HUDEP-2 (cell line): ENCODE data around the gene TNS3.
A peak's percentile ranks its signal among the peaks of the same experiment; 100 is the strongest.
"Not testable (repeated sequence)": the region's sequence is repeated elsewhere in the genome, so short reads cannot be mapped to it uniquely, and the experiment has no call there.

Source experiments
- DNase-seq, 76 experiments: peaks; one replicate each; lab custom pipeline; 2025; ENCODE audit not compliant: unreplicated experiment in 76 of 76; lab: John Stamatoyannopoulos, UW

Gene TNS3

DNA sequence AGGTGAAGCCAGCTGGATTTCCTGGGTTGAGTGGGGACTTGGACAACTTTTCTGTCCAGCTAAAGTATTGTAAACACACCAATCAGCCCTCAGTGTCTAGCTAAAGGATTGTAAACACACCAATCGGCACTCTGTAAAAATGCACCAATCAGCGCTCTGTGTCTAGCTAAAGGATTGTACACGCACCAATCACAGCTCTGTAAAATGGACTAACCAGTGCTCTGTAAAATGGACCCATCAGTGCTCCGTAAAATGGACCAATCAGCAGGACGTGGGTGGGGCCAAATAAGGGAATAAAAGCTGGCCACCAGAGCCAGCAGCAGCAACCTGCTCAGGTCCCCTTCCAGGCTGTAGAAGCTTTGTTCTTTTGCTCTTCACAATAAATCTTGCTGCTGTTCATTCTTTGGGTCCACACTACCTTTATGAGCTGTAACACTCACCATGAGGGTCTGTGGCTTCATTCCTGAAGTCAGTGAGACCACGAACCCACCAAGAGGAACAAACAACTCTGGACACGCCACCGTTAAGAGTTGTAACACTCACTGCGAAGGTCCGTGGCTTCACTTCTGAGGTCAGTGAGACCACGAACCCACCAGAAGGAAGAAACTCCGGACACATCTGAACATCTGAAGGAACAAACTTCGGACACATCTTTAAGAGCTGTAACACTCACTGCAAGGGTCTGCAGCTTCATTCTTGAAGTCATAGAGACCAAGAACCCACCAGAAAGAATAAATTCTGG, 21.8 kb upstream of the TNS3 start:
- DNase-seq, result not testable (repeated sequence)

DNA sequence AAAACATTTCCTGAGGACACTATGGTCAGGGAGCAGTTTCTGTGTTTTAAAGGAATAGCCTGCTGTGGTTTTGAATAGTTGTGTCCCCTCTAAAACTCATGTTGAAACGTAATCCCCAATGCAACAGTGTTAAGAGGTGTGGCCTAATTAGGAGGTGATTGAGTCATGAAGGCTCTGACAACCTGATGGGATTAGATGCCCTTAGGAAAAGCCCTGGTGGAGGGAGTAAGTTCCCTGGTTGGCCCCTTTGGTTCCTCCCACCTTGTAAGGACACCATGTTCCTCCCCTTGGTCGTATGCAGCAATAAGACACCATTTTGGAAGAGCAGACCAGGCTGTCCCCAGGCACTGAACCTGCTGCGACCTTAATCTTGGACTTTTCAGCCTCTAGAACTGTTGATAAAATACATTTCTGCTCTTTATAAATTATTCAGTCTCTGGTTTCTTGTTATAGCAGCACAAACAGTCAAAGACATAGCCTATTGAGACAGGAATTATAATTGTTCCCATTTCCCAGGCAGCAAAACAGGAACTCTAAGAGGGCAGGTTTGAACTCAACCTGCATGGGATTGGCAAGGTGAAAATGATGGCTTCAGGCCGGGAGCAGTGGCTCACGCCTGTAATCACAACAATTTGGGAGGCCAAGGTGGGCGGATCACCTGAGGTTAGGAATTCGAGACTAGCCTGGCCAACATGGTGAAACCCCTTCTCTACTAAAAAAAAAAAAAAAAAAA, 20.5 kb upstream of the TNS3 start:
- DNase-seq, result no peak

DNA sequence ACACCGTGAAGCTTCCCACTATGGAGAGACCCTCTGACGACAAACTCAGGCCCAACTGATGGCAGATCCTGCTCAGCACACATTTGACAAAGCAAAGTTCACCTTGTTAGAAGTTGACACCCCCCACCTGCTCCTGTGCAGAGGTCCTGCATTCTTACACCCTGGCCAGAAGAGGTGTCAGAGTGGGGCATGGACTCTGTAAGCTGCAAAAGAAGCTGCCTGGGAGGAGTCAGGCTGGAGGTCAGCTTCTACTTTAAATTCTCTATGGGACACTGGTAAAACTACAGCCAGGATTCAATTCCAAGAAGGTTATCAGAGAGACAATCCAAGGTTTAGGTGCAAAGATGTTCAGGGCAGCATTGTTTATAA, 20.0 kb upstream of the TNS3 start:
- DNase-seq, result no peak

DNA sequence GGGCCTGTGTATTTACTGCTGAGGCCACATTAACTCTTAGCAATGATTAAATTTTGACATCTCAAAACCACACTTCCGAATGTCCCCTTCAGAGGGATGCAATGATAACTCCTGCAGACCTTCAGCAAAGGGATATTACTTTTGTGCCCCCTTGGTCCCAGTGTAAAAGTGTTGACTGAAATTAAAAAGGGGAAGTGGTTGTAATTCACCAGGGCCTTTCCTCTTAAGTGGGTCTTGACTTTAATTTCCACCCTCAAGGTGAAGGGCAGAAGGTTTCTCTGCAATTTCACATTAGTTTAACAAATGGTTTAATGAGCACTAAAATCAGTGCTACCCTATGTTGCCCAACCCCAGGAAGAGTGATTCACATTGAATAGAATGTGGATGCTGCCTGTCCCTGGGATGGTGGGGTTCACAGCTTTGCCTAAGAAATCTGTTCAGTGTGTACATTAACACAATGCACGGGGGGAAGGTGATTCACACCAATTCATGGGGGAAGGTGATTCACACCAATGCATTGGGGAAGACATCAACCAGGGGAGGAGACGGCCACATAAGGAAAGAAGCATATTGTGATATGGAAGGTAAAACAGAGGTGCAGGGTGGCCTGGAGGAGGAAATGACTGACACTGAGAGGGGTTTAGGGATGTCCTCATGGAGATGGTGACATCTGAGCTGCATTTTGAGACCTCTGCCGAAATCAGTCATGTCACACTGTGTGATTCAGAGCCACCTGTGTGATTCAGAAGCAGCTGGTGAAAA, 19.4 kb upstream of the TNS3 start:
- DNase-seq, result no peak

DNA sequence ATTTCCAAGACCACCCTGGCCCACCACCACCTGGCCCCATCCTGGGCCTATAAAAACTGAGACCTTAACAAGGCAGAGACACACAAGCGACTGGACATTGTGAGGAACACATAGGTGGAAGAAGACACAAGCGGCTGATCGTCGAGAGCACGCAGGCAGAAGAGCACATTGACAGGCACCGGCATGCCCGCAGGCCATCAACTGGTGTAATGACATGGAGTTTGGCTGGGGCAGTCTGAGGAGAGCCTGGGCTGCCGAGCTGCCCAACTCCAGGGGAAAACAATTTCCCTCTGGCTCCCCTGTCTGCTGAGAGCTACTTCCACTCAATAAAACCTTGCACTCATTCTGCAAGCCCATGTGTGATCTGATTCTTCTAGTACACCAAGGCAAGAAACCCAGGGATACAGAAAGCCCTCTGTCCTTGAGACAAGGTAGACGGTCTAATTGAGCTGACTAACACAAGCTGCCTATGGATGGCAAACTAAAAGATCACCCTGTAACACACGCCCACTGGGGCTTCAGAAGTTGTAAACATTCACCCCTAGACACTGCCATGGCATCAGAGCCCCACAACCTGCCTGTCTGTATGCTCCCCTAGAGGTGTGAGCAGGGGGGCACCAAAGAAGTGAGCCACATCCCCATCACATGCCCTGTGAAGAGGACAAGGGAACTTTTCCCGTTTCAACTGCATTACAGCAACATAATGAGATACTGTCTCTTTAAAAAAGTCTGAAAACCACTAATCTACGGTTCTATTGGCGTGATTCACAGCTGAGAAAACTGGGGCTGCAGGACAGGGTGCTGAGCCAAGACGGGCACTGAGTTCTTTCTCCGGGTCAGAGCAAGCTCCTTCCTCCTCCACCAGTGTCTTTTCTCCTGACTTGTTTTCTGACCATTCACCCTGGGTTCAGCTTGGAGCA, 18.5 kb upstream of the TNS3 start:
- no peak for DNase-seq

DNA sequence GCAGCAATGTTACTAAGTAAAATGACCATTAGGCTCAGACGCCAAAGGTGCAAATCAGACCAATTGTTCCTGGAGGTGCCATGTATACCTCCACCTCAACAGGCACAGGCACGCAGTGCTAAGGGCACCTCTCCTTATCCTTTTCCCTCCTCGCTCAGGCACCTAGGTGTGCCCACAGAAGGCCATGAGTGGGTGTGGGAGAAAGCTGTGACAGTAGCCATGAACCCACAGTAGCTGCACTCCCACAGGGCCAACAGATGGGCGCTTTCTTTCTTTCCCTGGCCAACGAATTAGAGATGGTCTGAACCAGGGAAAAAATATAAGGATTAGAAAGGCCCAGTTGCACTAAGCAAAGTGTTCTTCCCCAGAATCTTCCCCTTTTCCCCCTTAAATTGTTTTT, 15.5 kb upstream of the TNS3 start:
- no peak for DNase-seq

DNA sequence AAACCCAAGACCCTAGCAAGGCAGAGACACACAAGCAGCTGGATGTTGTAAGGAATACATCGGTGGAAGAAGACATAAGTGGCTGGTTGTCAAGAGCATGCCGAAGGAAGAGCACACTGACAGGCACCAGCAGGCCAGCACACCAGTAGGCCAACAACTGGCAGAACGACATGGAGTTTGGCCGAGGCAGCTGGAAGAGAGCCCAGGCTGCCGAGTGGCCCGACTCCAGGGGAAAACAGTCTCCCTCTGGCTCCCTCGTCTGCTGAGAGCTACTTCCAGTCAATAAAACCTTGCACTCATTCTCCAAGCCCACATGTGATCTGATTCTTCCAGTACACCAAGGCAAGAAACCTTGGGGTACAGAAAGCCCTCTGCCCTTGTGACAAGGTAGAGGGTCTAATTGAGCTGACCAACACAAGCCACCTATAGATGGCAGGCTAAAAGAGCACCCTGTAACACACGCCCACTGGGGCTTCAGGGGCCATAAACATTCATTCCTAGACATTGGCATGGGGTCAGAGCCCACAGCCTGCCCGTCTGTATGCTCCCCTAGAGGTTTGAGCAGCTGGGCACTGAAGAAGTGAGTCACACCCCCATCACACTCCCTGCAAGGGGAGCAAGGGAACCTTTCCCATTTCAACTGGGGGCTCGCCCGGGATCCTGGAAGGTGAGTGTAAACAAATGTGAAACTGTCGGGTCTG, 14.7 kb upstream of the TNS3 start:
- peak in 4 of 76 experiments; percentile 10 to 31 (median 20) for DNase-seq

DNA sequence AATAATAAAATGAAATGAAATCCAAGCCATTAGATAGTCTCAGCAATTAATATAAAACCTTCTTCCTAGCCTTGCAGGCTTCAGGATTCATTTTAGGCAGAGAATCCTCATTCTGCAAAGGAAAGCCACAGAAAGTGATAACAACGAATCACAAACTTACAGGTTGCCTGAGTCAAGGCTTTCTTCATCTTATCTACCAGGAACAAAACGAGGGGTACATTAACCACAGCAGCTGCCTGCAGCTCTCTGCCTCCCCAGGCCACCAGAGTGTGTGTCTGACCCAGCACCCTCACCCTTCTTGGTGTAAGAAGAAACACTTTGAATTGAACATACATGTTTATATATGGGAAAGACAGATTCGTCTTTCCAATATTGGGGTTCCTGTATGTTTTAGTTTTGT, 12.5 kb upstream of the TNS3 start:
- peak in 61 of 76 experiments; percentile 9 to 74 (median 46) for DNase-seq

DNA sequence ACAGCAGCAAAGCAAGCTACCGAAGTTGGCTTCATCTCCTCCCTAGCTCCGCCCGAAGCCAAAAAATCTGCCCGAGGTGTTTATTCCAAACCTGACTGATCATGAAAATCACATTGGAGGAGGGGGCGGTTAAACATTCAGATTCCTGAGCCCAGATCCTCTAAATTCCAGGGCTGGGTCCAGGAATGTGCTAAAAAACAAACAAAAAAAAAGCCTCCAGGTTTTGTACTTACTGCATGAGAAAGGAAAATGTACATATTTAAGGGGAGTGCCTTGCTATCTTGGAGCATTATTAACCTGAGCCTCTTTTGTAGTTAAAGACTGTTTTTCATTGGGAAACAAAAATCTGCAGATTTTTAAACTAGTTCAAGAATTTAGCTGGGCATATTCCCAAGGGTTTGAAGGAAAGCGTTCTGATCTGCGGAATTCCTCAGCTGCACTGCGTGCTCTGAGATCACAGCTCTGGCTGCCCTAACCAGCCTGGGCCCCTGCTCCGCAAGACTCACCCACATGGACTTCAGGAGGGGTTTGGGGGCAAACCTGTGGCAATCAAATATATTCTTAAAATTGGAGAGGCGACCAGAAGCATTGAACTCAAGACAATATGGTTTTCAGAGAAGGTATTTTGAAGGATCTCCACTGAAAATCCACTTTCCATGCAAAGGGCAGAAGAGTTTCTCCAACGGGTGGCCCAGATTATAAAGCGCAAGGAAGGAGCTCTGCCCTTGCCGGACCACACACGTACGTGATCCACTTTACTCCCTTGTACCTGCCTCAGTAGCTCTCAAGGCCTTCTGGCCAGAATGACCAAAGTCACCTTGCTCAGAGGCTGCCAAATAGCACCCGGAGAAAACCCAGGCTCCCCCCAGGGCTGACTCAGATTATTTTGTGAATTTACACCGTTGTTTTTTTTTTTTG, 10.0 kb upstream of the TNS3 start:
- no peak for DNase-seq

DNA sequence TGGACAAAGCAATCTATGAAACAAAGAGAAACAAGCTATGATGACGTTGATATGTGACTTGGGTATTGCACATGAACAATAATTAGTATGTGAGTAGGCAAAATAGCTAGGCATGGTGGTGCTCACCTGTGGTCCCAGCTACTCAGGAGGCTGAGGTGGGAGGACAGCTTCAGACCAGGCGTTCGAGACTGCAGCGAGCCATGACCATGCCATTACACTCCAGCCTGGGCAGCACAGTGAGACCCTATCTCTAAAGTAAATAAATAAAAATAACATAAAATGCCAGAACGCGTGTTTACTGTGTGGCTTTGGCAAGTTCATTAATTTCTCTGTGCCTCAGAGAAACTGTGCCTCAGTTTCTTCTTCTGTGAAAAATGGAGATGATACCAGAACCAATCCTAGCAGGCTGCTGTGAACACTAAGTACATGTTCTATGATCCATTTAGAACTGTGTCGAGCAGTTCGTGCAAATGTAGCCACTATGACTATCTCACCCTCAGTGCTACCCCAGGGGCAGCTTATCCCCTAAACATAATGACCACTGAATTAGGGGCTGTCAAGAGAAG, 9.3 kb upstream of the TNS3 start:
- DNase-seq, result no peak

DNA sequence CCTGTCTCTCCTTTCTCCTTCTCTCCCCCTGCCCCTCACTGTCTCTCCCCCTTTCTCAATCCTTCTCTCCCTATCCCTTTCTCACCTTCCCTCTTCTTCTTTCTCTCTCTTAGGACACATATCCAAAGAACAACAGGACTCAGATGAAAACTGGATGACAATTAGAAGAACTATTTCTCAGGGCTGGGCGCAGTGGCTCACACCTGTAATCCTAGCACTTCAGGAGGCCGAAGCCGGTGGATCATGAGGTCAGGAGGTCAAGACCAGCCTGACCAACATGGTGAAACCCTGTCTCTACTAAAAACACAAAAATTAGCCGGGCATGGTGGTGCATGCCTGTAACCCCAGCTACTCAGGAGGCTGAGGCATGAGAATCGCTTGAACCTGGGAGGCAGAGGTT, 8.3 kb upstream of the TNS3 start:
- DNase-seq, result not testable (repeated sequence)

DNA sequence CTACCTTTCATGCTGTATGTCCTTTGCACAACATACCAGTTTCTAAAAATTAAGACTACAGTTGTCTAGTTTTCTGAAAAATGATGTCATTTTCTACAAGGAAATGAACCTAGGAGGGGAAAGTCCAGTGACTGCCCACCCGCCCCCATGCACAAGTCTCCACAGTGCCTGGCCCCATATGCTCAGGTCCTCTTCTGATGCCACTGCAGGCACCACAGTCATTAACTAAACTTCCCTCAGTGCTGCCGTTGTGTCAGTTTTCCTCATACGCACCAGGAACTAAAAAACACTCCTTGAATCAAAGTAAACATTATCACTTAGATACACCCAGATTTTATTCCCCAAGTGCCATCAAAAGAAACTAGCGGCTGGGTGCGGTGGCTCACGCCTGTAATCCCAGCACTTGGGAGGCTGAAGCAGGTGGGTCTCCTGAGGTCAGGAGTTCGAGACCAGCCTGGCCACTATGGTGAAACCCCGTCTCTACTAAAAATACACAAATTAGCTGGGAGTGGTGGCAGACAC, 6.9 kb upstream of the TNS3 start:
- DNase-seq, result no peak

DNA sequence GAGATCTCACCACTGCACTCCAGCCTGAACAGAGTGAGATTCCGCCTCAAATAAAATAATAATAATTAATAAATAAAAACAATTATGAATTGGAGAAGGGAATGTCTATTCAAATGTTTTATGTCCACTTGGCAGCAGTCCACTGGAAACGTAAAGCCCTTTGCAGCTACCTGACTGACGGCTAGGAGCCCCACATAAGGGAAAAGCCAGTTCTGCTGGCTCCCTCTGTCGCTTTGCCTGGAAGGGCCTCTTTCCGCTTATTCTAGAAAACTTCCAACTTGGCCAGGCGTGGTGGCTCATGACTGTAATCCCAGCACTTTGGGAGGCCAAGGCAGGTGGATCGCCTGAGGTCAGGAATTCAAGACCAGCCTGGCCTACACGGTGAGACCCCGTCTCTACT, 6.1 kb upstream of the TNS3 start:
- no peak for DNase-seq

DNA sequence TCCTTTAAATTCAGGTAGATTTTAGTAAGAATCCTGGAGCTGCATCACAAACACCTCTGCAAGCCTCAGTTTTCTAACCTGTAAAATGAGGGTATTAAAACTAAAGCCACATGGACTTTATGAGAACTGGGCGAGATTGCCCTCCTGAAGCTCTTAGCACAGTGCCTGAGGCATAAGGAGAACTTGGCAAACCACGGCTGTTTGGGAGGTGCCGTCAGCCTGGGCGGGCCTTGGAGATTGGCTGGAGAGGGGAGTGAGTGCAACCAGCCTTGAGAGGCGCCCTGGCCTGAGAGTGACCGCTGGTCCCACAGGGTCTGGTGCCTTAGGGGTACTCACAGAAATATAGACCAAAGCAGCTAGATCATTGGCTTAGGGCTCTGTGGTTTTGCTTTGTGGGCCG, 5.4 kb upstream of the TNS3 start:
- peak in 8 of 76 experiments; percentile 5 to 38 (median 17) for DNase-seq

DNA sequence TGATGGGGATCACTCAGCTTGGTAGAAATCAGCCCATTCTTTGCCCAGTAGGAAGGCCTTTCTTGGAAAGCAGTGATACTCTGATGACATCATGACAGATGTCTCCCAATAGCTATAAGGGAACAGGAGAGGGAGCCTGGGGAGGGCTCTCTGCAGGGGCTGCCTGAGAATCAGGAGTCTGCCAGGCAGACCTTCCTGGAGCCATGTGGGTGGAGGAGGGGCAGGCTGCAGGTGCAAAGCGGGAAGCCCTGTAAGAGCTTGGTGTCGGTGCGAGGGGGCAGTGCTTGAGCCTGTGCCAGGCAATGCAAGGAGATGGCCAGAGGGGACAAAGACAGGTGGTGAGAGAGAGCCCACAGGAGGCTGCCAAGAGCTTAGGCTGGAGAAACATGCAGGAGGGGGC, 5.0 kb upstream of the TNS3 start:
- DNase-seq, result no peak

DNA sequence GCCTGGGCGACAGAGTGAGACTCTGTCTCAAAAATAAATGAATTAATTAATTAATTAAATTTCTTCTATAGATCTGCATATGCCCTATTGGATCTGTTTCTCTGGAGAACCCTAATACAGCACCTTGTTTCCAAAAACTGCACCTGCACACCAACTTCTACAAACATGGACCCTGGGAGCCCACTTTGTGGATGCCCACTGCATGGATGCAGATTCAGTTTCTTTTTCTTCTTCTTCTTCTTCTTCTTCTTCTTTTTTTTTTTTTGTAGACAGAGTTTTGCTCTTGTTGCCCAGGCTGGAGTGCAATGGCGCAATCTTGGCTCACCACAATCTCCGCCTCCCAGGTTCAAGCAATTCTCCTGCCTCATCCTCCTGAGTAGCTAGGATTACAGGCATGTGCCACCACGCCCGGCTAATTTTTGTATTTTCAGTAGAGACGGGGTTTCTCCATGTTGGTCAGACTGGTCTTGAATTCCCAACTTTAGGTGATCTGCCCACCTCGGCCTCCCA, 4.3 kb upstream of the TNS3 start:
- DNase-seq, result not testable (repeated sequence)

DNA sequence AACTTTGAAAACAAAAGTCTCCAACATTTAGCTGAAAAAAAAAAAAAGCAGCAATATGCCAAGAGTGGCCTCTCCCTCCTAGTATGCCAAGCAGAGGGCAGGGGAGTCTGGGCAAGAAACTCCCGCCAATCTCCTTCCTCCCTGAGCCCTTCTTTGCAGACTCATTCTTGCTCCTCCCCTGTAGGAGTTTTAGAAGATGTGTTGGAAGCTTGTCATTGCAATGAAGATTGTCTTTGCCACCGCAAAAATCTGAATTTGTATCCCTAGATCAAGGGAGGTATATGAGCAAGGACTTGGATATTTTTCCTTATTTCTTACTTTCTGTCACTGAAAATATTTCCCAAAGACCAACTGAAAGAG, 2.6 kb upstream of the TNS3 start:
- DNase-seq, result no peak
